Activated naive CD4-positive, alpha-beta T cell treated with anti-CD3 and anti-CD28 coated beads, Interleukin-2, amount 10 ng/mL, durations not matched to agents 7 days and 5 days (primary cell): ENCODE measurements around the gene SUSD5.
"Not testable (repeated sequence)": the region's sequence is repeated elsewhere in the genome, so short reads cannot be mapped to it uniquely, and the experiment has no call there.

Experiments used
- CTCF ChIA-PET: fragments of 350-600 bp; sonication (Branson Sonifier 250); formaldehyde crosslinking; loops from one replicate; lab custom pipeline; 2021; ENCODE audit warnings: antibody characterized with exemption; lab: Charles Lee
- DNase-seq: peaks from one replicate; pipeline ENCODE4 v3.0.0-alpha.2; 2020
- H3K27ac Mint-ChIP-seq: one replicate; pipeline ENCODE4 v1.8.0; 2021; ENCODE audit warnings: mild to moderate bottlenecking, moderate library complexity, mixed read lengths
- H3K27me3 Mint-ChIP-seq: one replicate; pipeline ENCODE4 v1.8.0; 2021; ENCODE audit warnings: mild to moderate bottlenecking, mixed read lengths
- H3K36me3 Mint-ChIP-seq: one replicate; pipeline ENCODE4 v1.8.0; 2021; ENCODE audit warnings: mixed read lengths
- H3K4me1 Mint-ChIP-seq: one replicate; pipeline ENCODE4 v1.8.0; 2021; ENCODE audit warnings: mixed read lengths
- H3K4me3 Mint-ChIP-seq: one replicate; pipeline ENCODE4 v1.8.0; 2021; ENCODE audit warnings: mild to moderate bottlenecking, moderate library complexity, mixed read lengths
- H3K9me3 Mint-ChIP-seq: one replicate; pipeline ENCODE4 v1.8.0; 2021; ENCODE audit warnings: mixed read lengths

The SUSD5 gene

GRCh38 chr3:33217866-33218445 lies 654 bp downstream of the SUSD5 start:
- H3K4me1 Mint-ChIP-seq = peaks cover 9% of the 10 kb centered on the region
- peaks cover 63% of the 10 kb centered on the region for H3K27me3 Mint-ChIP-seq
- H3K4me3 Mint-ChIP-seq = no peak overlapping the region
- H3K27ac Mint-ChIP-seq = no peak overlapping the region
- DNase-seq = no peak
- H3K36me3 Mint-ChIP-seq = no peaks in the 10 kb centered on the region
- CTCF ChIA-PET = no interaction called here
- H3K9me3 Mint-ChIP-seq = no peaks in the 10 kb centered on the region

GRCh38 chr3:33215739-33216138 lies 2.9 kb downstream of the SUSD5 start:
- CTCF ChIA-PET = no interaction called here
- Mint-ChIP-seq H3K27me3 (peaks cover 60% of the 10 kb centered on the region), H3K4me3 (no peak overlapping the region), H3K4me1 (peaks cover 9% of the 10 kb centered on the region), H3K36me3 (no peaks in the 10 kb centered on the region), H3K27ac (no peak overlapping the region), H3K9me3 (no peaks in the 10 kb centered on the region)
- no peak for DNase-seq

- Mint-ChIP-seq H3K4me3 (no peak overlapping the region), H3K27ac (no peak overlapping the region), H3K9me3 (no peaks in the 10 kb centered on the region), H3K27me3 (peaks cover 45% of the 10 kb centered on the region), H3K4me1 (no peaks in the 10 kb centered on the region), H3K36me3 (no peaks in the 10 kb centered on the region)
- CTCF ChIA-PET = no interaction called here
- DNase-seq = no peak
Observed at GRCh38 chr3:33212406-33212805, 6.2 kb downstream of the SUSD5 start.

- no peaks in the 10 kb centered on the region for H3K36me3 Mint-ChIP-seq
- H3K27me3 Mint-ChIP-seq = peaks cover 43% of the 10 kb centered on the region
- H3K4me3 Mint-ChIP-seq = no peak overlapping the region
- H3K9me3 Mint-ChIP-seq = no peaks in the 10 kb centered on the region
- CTCF ChIA-PET = no interaction called here
- no peak overlapping the region for H3K27ac Mint-ChIP-seq
- no peaks in the 10 kb centered on the region for H3K4me1 Mint-ChIP-seq
- no peak for DNase-seq
Observed at GRCh38 chr3:33211444-33211843, 7.2 kb downstream of the SUSD5 start.

GRCh38 chr3:33209357-33209756 lies 9.3 kb downstream of the SUSD5 start:
- Mint-ChIP-seq H3K4me3 (no peak overlapping the region), H3K36me3 (no peaks in the 10 kb centered on the region), H3K27ac (no peak overlapping the region), H3K27me3 (peaks cover 40% of the 10 kb centered on the region), H3K4me1 (no peaks in the 10 kb centered on the region), H3K9me3 (no peaks in the 10 kb centered on the region)
- DNase-seq = no peak
- CTCF ChIA-PET = no interaction called here

GRCh38 chr3:33202711-33203457 lies 15.7 kb downstream of the SUSD5 start:
- peaks cover 30% of the 10 kb centered on the region for H3K27me3 Mint-ChIP-seq
- H3K4me3 Mint-ChIP-seq = no peak overlapping the region
- H3K27ac Mint-ChIP-seq = no peak overlapping the region
- no peaks in the 10 kb centered on the region for H3K4me1 Mint-ChIP-seq
- H3K9me3 Mint-ChIP-seq = no peaks in the 10 kb centered on the region
- CTCF ChIA-PET = no interaction called here
- no peak for DNase-seq
- no peaks in the 10 kb centered on the region for H3K36me3 Mint-ChIP-seq

GRCh38 chr3:33201195-33201594 lies 17.4 kb downstream of the SUSD5 start:
- CTCF ChIA-PET = no interaction called here
- no peak overlapping the region for H3K27ac Mint-ChIP-seq

GRCh38 chr3:33196538-33196937 lies 22.1 kb downstream of the SUSD5 start:
- CTCF ChIA-PET = no interaction called here
- Mint-ChIP-seq H3K4me1 (no peaks in the 10 kb centered on the region), H3K27me3 (peaks cover 9% of the 10 kb centered on the region), H3K4me3 (no peak overlapping the region), H3K36me3 (no peaks in the 10 kb centered on the region), H3K27ac (no peak overlapping the region), H3K9me3 (no peaks in the 10 kb centered on the region)
- no peak for DNase-seq

More at GRCh38 chr3:33201195-33201594, 17.4 kb downstream of the SUSD5 start:
- Mint-ChIP-seq H3K9me3 (no peaks in the 10 kb centered on the region), H3K4me1 (no peaks in the 10 kb centered on the region), H3K36me3 (no peaks in the 10 kb centered on the region), H3K27me3 (peaks cover 22% of the 10 kb centered on the region), H3K4me3 (no peak overlapping the region)
- DNase-seq = no peak

- Mint-ChIP-seq H3K9me3 (no peaks in the 10 kb centered on the region), H3K27ac (no peak overlapping the region), H3K36me3 (no peaks in the 10 kb centered on the region), H3K4me3 (no peak overlapping the region), H3K4me1 (no peaks in the 10 kb centered on the region), H3K27me3 (peaks cover 4% of the 10 kb centered on the region)
- no peak for DNase-seq
- CTCF ChIA-PET = no interaction called here
Observed at GRCh38 chr3:33194303-33194702, 24.3 kb downstream of the SUSD5 start.

GRCh38 chr3:33187368-33187634 lies 31.3 kb downstream of the SUSD5 start:
- no peaks in the 10 kb centered on the region for H3K9me3 Mint-ChIP-seq
- H3K27ac Mint-ChIP-seq = no peak overlapping the region
- H3K4me1 Mint-ChIP-seq = no peaks in the 10 kb centered on the region
- no peak overlapping the region for H3K4me3 Mint-ChIP-seq
- H3K36me3 Mint-ChIP-seq = no peaks in the 10 kb centered on the region
- CTCF ChIA-PET = interaction anchor here (0.7 kb wide), 1 partner anchor 435 kb away, joined by 3 read pairs; no protein-coding TSS in a partner anchor
- no peak for DNase-seq
- H3K27me3 Mint-ChIP-seq = peaks cover 10% of the 10 kb centered on the region

GRCh38 chr3:33186524-33187367 lies 31.9 kb downstream of the SUSD5 start:
- Mint-ChIP-seq H3K36me3 (no peaks in the 10 kb centered on the region), H3K4me3 (no peak overlapping the region), H3K27me3 (peaks cover 10% of the 10 kb centered on the region), H3K27ac (no peak overlapping the region), H3K4me1 (no peaks in the 10 kb centered on the region), H3K9me3 (no peaks in the 10 kb centered on the region)
- DNase-seq = no peak
- CTCF ChIA-PET = interaction anchor here (0.7 kb wide), 1 partner anchor 435 kb away, joined by 3 read pairs; no protein-coding TSS in a partner anchor

GRCh38 chr3:33184863-33185262 lies 33.7 kb downstream of the SUSD5 start:
- Mint-ChIP-seq H3K36me3 (no peaks in the 10 kb centered on the region), H3K27me3 (peaks cover 15% of the 10 kb centered on the region), H3K4me1 (no peaks in the 10 kb centered on the region), H3K4me3 (no peak overlapping the region), H3K27ac (no peak overlapping the region), H3K9me3 (no peaks in the 10 kb centered on the region)
- DNase-seq = no peak
- CTCF ChIA-PET = no interaction called here

- H3K9me3 Mint-ChIP-seq, H3K36me3 Mint-ChIP-seq, H3K4me3 Mint-ChIP-seq, CTCF ChIA-PET, H3K27me3 Mint-ChIP-seq, DNase-seq, H3K27ac Mint-ChIP-seq, H3K4me1 Mint-ChIP-seq: not testable (repeated sequence)
Observed at GRCh38 chr3:33181641-33182040, 37.0 kb downstream of the SUSD5 start.

GRCh38 chr3:33181229-33181628 lies 37.4 kb downstream of the SUSD5 start:
- Mint-ChIP-seq H3K4me3 (no peak overlapping the region), H3K27ac (no peak overlapping the region), H3K27me3 (peaks cover 9% of the 10 kb centered on the region), H3K36me3 (no peaks in the 10 kb centered on the region), H3K9me3 (no peaks in the 10 kb centered on the region), H3K4me1 (no peaks in the 10 kb centered on the region)
- no peak for DNase-seq
- CTCF ChIA-PET = no interaction called here

GRCh38 chr3:33179132-33179531 lies 39.5 kb downstream of the SUSD5 start:
- CTCF ChIA-PET = no interaction called here
- H3K4me3 Mint-ChIP-seq = no peak overlapping the region
- no peaks in the 10 kb centered on the region for H3K4me1 Mint-ChIP-seq
- H3K27me3 Mint-ChIP-seq = peaks cover 9% of the 10 kb centered on the region
- no peaks in the 10 kb centered on the region for H3K36me3 Mint-ChIP-seq
- H3K27ac Mint-ChIP-seq = no peak overlapping the region
- no peaks in the 10 kb centered on the region for H3K9me3 Mint-ChIP-seq
- DNase-seq = no peak
